Measurements from ENCODE around the gene C1QTNF12.

C1QTNF12 gene

DNA sequence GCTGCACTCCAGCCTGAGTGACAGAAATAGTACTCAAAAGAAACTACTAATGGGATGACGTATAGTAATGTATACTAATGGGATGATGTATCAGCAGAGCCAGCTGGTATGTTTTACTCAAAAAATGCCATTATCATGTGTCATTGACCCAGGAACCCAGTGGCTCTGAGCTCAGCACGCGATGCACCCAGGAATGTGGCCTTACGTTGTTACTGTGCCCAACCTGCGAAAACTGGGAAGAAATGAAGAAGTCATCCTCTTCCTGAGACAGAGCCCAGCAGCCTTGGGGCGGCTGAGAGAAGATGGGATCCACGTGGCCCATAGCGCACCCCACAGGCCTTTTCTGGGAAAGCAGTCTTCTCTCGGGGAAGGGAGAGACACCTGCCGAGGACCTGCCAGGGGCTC lies 18.3 kb upstream of the C1QTNF12 start:
- no peak overlapping the region for H3K4me3 ChIP-seq (replicated peaks in 1 of 2; ENCODE audit: low read depth in 2 of 2, low read length in 2 of 2)
- TF ChIP-seq CTCF (IDR thresholded peaks at IDR 0.05; ENCODE audit: low read depth, low read length) = peak; percentile 63
- peak; percentile 79 to 99 for DNase-seq (ENCODE audit: low read depth in 2 of 2)

DNA sequence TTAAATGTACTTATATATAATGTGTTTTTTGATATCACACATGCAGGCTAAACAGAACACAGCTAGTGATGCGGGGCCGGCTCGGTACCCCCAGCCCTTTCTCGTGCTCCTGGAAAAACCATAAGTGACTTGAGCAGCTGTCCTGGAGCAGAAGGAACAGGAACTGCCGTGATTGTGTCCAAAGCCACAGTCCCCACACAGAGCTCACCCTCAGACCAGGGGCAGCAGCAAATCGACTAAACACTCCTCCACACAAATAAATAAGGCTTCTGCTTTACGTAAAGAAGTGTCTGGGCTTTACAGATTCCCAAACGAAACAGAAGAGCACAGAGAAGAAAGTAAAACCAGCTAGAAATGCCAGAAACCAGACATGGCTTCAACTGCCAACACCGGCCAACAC lies 17.5 kb upstream of the C1QTNF12 start:
- no peak for DNase-seq (ENCODE audit: low read depth in 2 of 2)
- TF ChIP-seq CTCF (IDR thresholded peaks at IDR 0.05; ENCODE audit: low read depth, low read length) = no peak
- H3K4me3 ChIP-seq (replicated peaks in 1 of 2; ENCODE audit: low read depth in 2 of 2, low read length in 2 of 2) = no peak overlapping the region

- DNase-seq (ENCODE audit: low read depth in 2 of 2) = no peak
- H3K4me3 ChIP-seq (replicated peaks in 1 of 2; ENCODE audit: low read depth in 2 of 2, low read length in 2 of 2) = no peak overlapping the region
- TF ChIP-seq CTCF (IDR thresholded peaks at IDR 0.05; ENCODE audit: low read depth, low read length) = no peak
Observed at GRCh38 chr1:1262758-1263157, 16.2 kb upstream of the C1QTNF12 start.

DNA sequence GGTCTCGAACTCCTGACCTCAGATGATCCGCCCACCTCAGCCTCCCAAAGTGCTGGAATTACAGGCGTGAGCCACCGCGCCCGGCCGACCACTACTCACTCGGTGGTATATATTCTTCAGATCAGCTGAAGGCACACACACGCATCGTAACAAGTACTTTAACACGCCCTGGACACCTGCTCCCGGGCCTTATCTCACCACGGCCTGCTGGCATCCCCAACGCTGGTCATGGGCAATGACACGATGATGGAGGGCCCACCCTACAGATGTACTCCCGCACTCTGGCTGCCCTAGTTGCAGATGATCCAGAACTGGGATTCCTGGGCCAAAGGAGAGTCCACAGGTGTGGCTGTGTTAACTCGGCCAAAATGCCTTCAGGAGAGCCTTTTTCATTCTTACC lies 15.5 kb upstream of the C1QTNF12 start:
- no peak for TF ChIP-seq CTCF (IDR thresholded peaks at IDR 0.05; ENCODE audit: low read depth, low read length)
- H3K4me3 ChIP-seq (replicated peaks in 1 of 2; ENCODE audit: low read depth in 2 of 2, low read length in 2 of 2) = no peak overlapping the region
- DNase-seq (ENCODE audit: low read depth in 2 of 2) = no peak

DNA sequence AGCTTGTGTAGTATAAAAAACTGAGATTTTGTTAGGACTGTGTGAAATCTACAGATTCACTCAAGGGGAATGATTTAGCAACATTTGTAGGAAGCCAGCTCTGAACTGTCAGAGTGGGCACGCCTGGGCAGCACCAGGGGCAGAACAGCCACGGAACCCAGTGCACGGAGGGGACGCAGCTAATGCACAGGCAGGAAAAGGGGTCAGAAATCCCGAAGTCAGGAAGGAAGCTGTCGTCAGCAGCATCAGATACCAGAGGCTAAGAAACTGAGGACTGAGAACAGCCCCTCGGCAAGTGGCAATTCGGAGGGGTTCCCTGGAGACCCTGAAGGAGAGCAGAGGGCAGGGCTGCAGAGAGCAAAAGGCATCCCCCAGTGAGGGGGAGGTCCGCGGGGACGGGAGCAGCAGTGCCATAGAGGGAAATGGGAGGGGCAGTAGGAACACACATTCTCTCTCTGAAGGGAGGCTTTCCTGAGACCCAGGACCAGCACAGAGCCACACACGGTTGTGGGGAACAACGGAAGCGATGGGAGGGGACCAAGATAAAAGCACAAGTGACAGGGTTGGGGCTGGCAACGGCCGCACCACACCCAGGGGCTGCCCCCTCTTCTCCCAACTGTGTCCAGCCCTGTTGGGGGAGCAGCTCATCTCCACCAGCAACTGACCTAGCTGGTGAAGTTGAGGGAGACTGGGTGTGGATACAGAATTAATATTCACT lies 14.5 kb upstream of the C1QTNF12 start:
- TF ChIP-seq CTCF (IDR thresholded peaks at IDR 0.05; ENCODE audit: low read depth, low read length) = no peak
- no peak overlapping the region for H3K4me3 ChIP-seq (replicated peaks in 1 of 2; ENCODE audit: low read depth in 2 of 2, low read length in 2 of 2)
- DNase-seq (ENCODE audit: low read depth in 2 of 2) = no peak

DNA sequence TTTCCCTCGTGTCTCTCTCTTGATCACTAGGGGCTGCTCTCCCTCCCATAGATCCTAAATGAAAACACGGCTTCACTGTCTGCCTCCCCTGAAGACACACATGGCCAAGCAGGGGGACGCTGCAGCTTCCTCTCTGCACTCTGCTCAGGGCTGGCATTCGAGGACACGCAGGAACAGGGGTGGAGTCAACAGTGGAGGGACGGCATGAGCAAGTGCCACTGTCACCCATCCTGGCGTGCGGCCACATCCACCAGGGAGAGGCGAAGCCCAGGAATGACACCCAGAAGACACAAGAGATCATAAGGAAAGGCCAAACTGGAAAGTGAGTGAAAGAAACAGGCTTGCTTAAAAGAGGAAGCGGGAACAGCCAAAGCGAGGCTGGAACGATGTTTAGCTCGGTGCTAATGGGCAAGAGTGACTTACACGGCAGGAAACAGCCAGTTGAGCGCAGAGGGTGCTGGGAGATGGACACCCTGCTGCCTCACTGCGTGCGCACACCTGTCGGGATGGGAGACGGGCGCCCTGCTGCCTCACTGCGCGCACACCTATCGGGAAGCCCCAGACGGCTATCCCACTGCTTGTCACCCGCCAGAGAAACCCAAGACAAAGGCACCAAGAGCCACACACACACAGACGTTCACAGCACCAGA lies 13.6 kb upstream of the C1QTNF12 start:
- no peak overlapping the region for H3K4me3 ChIP-seq (replicated peaks in 1 of 2; ENCODE audit: low read depth in 2 of 2, low read length in 2 of 2)
- TF ChIP-seq CTCF (IDR thresholded peaks at IDR 0.05; ENCODE audit: low read depth, low read length) = no peak
- DNase-seq (ENCODE audit: low read depth in 2 of 2) = no peak

Data from cardiac fibroblast (primary cell).